OCI-LY1 (cell line): ENCODE results near the gene MUC3A.
"Not testable (repeated sequence)": the region's sequence is repeated elsewhere in the genome, so short reads cannot be mapped to it uniquely, and the experiment has no call there.

Experiments
- H2AFZ ChIP-seq: fragments of 200-600 bp; sonication (generic), shearing (Covaris generic); 2 replicates; pipeline ENCODE4 v1.6.0; 2014; ENCODE audit warnings: antibody characterized with exemption, mild to moderate bottlenecking, low read length
- H3F3A ChIP-seq: fragments of 200-600 bp; sonication (generic), shearing (Covaris generic); 2 replicates; pipeline ENCODE4 v1.6.0; 2014; ENCODE audit warnings: mild to moderate bottlenecking, antibody characterized with exemption, low read length, moderate library complexity; ENCODE audit not compliant: insufficient read depth
- H3K27ac ChIP-seq: fragments of 200-600 bp; sonication (generic); 2 replicates; pipeline ENCODE4 v1.5.1; 2014; ENCODE audit warnings: low read length, mixed run types, mild to moderate bottlenecking, low read depth; ENCODE audit not compliant: poor library complexity, severe bottlenecking
- H3K27me3 ChIP-seq: fragments of 200-600 bp; sonication (generic); 2 replicates; pipeline ENCODE4 v1.6.0; 2014; ENCODE audit warnings: antibody characterized with exemption, mild to moderate bottlenecking, low read length, moderate library complexity; ENCODE audit not compliant: insufficient read depth
- H3K36me3 ChIP-seq: fragments of 200-600 bp; sonication (generic); 2 replicates; pipeline ENCODE4 v1.6.1; 2014; ENCODE audit warnings: mild to moderate bottlenecking, antibody characterized with exemption, low read length, moderate library complexity, mixed read lengths; ENCODE audit not compliant: insufficient read depth
- H3K4me1 ChIP-seq: fragments of 200-600 bp; sonication (generic); 2 replicates; pipeline ENCODE4 v1.5.1; 2014; ENCODE audit warnings: mild to moderate bottlenecking, low read length, moderate library complexity; ENCODE audit not compliant: insufficient read depth, severe bottlenecking
- H3K4me2 ChIP-seq: fragments of 200-600 bp; sonication (generic), shearing (Covaris generic); 2 replicates; pipeline ENCODE4 v1.6.1; 2014; ENCODE audit warnings: low read length
- H3K4me3 ChIP-seq: fragments of 200-600 bp; sonication (generic); 2 replicates; pipeline ENCODE4 v1.5.1; 2014; ENCODE audit warnings: low read length, low read depth, mild to moderate bottlenecking, mixed read lengths; ENCODE audit not compliant: poor library complexity, severe bottlenecking
- H3K79me2 ChIP-seq: fragments of 200-600 bp; shearing (Covaris generic); 2 replicates; pipeline ENCODE4 v1.6.1; 2016; ENCODE audit warnings: mixed run types, low read length, mixed read lengths; ENCODE audit not compliant: insufficient read depth
- H3K9ac ChIP-seq: fragments of 200-600 bp; sonication (generic), shearing (Covaris generic); 2 replicates; pipeline ENCODE4 v1.6.1; 2014; ENCODE audit warnings: mild to moderate bottlenecking, low read length, mixed read lengths
- H3K9me2 ChIP-seq: fragments of 200-600 bp; sonication (generic), shearing (Covaris generic); 2 replicates; pipeline ENCODE4 v1.6.1; 2014; ENCODE audit warnings: low read depth, mild to moderate bottlenecking, low read length, mixed read lengths
- H3K9me3 ChIP-seq: fragments of 200-600 bp; shearing (Covaris generic); 2 replicates; pipeline ENCODE4 v1.6.1; 2014; ENCODE audit warnings: low read length, mixed read lengths
- H4K20me1 ChIP-seq: fragments of 200-600 bp; sonication (generic), shearing (Covaris generic); 2 replicates; pipeline ENCODE4 v1.6.0; 2016; ENCODE audit warnings: mild to moderate bottlenecking, low read length; ENCODE audit not compliant: insufficient read depth
- EZH2 ChIP-seq: fragments of 200-600 bp; sonication (generic), shearing (Covaris generic); IDR thresholded peaks from 2 replicates; pipeline ENCODE4 v1.8.0; 2017; ENCODE audit warnings: borderline replicate concordance, mixed run types, mild to moderate bottlenecking, antibody characterized with exemption, low read length, moderate library complexity, mixed read lengths
- TF ChIP-seq, protein P1 (sequence below): fragments of 200-600 bp; sonication (generic), shearing (Covaris generic); IDR thresholded peaks from 2 replicates; pipeline ENCODE4 v1.5.1; 2017; ENCODE audit warnings: mild to moderate bottlenecking, antibody characterized with exemption, low read length, moderate library complexity, mixed read lengths

MUC3A gene

GRCh38 chr7:100978300-100978699 lies 29.0 kb downstream of the MUC3A start:
- Histone ChIP-seq H3K9me2 (no peaks in the 10 kb centered on the region), H2AFZ (no peak overlapping the region), H4K20me1 (no peaks in the 10 kb centered on the region), H3K79me2 (no peaks in the 10 kb centered on the region), H3K9me3 (no peaks in the 10 kb centered on the region), H3K4me3 (no peak overlapping the region), H3K36me3 (no peaks in the 10 kb centered on the region), H3K4me1 (no peaks in the 10 kb centered on the region), H3K9ac (no peak overlapping the region), H3K27me3 (peaks cover 6% of the 10 kb centered on the region; the same call in 1 of the 2 replicates), H3K27ac (no peak overlapping the region), H3F3A (no peaks in the 10 kb centered on the region), H3K4me2 (no peak overlapping the region)
- TF ChIP-seq, protein P1, sequence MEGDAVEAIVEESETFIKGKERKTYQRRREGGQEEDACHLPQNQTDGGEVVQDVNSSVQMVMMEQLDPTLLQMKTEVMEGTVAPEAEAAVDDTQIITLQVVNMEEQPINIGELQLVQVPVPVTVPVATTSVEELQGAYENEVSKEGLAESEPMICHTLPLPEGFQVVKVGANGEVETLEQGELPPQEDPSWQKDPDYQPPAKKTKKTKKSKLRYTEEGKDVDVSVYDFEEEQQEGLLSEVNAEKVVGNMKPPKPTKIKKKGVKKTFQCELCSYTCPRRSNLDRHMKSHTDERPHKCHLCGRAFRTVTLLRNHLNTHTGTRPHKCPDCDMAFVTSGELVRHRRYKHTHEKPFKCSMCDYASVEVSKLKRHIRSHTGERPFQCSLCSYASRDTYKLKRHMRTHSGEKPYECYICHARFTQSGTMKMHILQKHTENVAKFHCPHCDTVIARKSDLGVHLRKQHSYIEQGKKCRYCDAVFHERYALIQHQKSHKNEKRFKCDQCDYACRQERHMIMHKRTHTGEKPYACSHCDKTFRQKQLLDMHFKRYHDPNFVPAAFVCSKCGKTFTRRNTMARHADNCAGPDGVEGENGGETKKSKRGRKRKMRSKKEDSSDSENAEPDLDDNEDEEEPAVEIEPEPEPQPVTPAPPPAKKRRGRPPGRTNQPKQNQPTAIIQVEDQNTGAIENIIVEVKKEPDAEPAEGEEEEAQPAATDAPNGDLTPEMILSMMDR: no peak

- Histone ChIP-seq H3K9ac (no peak overlapping the region), H2AFZ (no peak overlapping the region), H3K9me3 (no peaks in the 10 kb centered on the region), H3K27me3 (0 out of 2 replicates have a peak, but pooled peaks cover 4% of the 10 kb centered on the region), H3K36me3 (no peaks in the 10 kb centered on the region), H3K4me2 (no peak overlapping the region), H3K79me2 (no peaks in the 10 kb centered on the region), H3K27ac (no peak overlapping the region), H3F3A (no peaks in the 10 kb centered on the region), H3K4me3 (no peak overlapping the region), H3K4me1 (no peaks in the 10 kb centered on the region), H4K20me1 (no peaks in the 10 kb centered on the region), H3K9me2 (no peaks in the 10 kb centered on the region)
- TF ChIP-seq EZH2: no peak
- TF ChIP-seq, protein P1: no peak
Measured at GRCh38 chr7:100983451-100984187, 34.3 kb downstream of the MUC3A start.

- not testable (repeated sequence) for H3K9ac ChIP-seq, H4K20me1 ChIP-seq, H3K27ac ChIP-seq, H3K9me2 ChIP-seq, H3F3A ChIP-seq, H3K79me2 ChIP-seq, H3K4me2 ChIP-seq, H3K9me3 ChIP-seq, H2AFZ ChIP-seq, H3K4me3 ChIP-seq, H3K4me1 ChIP-seq, H3K36me3 ChIP-seq, H3K27me3 ChIP-seq
Measured at GRCh38 chr7:100984241-100984918, 35.0 kb downstream of the MUC3A start.

DNA sequence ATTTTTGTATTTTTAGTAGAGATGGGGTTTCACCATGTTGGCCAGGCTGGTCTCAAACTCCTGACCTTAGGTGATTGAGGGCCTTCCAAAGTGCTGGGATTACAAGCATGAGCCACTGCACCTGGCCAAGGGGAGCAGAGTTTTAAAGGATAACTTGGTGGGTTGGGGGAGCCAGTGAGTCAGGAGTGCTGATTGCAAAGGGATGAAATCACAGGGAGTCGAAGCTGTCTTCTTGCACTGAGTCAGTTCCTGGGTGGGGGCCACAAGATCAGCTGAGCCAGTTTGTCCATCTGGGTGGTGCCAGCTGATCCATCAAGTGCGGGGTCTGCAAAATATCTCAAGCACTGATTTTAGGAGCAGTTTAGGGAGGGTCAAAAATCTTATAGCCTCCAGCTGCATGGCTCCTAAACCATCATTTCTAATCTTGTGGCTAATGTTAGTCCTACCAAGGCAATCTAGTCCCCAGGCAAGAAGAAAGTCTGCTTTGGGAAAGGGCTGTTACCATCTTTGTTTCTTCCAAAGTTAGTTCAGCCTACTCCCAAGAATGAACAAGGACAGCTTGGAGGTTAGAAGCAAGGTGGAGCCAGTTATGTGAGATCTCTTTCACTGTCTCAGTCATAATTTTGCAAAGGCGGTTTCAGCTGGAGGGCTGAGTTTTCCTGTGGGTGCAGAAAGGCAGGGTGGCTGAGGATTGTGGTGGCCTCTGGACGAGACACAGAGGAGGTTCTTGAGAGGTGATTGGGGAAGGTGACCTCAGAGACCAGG lies 35.9 kb downstream of the MUC3A start:
- H3K4me1 ChIP-seq, H3K4me2 ChIP-seq, H3K9ac ChIP-seq, H3K36me3 ChIP-seq, H4K20me1 ChIP-seq, H3K79me2 ChIP-seq, H2AFZ ChIP-seq, H3K9me2 ChIP-seq, H3F3A ChIP-seq, H3K27ac ChIP-seq, H3K27me3 ChIP-seq, H3K4me3 ChIP-seq, H3K9me3 ChIP-seq: not testable (repeated sequence)
